HG02642 (cell line): ENCODE data around the gene NR4A1.

Experiments used
- ATAC-seq: cut with Tn5 transposase; IDR thresholded peaks from one replicate; pipeline ENCODE4 v1.9.1; 2021; ENCODE audit warnings: mild to moderate bottlenecking; ENCODE audit not compliant: unreplicated experiment, poor library complexity

Gene NR4A1

DNA sequence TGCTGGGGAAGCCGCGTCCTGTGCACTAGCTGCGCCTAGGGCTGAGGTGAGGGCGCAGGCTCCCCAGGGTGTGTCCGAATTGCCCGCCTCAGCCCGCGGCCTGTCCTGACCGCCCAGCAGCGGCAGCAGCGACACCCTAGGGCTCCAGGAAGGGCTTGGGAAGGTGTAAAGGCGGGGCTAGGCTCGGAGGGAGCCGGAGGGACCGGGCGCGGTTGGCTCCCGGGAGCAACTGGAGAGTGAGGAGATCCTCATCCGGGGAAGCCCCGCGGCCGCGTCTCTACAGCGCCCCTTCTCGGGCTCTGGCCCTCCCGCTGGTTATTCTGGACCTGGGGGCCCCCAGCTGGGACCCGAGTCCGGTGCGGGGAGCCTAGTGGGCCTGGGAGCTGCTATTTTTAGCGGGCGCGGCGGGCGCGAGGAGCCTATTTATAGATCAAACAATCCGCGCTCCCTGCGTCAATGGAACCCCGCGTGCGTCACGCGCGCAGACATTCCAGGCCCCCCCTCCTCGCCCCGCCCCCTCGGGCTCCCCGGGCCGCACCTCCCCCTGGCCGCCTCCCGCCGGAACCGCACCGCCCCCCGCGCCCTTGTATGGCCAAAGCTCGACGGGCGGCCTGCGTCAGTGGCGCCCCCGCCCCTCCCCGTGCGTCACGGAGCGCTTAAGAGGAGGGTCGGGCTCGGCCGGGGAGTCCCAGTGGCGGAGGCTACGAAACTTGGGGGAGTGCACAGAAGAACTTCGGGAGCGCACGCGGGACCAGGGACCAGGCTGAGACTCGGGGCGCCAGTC lies at the start of gene NR4A1:
TSS of gene NR4A1 (plus strand) at position 685 of the 784 bp plus-strand sequence. CDS start 2,887 bp downstream, outside the sequence.
- peak; percentile 84 for ATAC-seq

DNA sequence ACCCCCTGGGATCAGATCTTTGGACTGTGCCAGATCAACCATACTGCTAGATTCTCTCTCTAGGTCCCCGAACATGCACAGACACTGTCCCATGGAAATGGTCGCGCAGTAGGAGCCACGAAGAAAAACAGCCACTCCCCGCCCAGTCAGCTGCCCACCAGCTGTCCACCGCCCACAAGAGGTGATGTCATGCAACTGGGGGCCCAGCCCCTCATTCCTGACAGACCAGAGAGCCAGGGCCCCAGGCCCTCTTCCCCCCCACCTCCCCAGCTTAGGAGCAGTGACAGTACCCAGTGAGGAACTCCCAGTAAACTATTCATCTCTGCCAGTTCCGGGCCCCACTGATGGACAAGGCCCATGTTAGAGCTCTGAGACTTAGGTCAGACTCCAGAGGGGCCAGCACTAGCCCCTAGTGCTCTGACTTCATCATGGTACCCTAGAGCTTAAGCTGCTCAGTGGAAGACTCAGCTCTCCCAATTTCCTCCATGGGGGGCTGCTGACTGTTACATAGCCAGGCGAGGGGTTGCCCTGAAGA lies 48.2 kb upstream of the NR4A1 start:
- ATAC-seq = no peak

- no peak for ATAC-seq
These were observed 47.7 kb upstream of the NR4A1 start for GRCh38 chr12:52003591-52003990.

DNA sequence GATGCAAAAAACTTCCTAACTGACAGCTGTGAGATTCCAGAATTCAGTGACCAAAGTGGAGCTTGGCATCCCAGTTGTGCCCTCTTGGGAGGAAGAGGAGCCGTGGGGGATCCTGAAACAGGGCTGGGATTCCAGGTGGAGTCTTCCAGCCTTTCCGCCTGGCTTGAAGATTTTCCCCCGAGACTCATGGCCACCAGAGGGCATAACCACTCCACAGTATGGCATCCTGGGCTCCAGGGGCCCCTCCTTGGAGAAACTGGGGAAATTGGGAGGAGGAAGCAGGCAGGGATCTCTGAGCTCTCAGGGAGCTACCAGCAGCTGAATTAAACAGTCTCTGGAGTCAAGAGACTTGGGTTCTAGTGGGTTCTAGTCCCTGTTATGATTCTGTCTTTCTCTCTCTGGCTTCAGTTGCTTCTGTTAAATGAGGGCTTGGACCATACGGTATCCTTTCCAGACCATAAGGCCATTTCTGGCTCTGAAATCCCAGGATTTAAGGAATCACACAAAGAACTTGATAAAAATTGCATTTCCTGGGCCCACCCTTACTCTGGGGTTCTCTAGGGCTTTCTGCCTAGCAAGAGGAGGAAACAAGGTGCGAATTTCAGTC lies 47.1 kb upstream of the NR4A1 start:
- no peak for ATAC-seq

DNA sequence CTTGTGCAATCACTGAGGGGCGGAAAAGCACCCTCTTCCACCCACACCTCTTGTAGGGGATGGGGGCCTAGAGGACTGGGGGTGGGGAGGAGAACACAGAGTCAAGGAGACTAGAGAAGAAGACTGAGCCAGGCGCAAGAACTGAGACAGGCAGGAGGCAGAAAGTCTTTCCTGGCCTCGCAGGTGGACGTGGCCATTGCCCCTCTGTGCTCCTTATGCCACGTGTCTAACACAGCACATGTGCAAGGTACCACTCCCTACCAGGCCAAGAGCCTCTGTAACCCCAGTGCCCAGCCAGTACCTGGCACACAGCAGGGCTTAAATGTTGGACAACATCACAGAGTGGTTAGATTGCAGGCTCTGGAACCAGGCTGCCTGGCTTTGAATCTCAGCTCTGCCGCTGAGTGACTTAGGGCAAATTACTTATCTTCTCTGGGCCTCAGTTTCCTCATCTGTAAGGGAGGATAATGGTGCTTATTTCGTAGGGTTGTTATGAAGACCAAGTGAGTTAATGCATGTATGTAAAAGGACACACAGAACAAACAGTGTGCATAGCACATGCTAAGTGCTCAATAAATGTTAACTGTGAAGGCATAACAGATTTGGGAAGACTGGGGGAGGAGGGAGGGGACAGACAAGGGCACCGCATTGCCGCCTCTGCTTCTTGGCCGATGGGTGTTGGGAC lies 45.9 kb upstream of the NR4A1 start:
- ATAC-seq = no peak

DNA sequence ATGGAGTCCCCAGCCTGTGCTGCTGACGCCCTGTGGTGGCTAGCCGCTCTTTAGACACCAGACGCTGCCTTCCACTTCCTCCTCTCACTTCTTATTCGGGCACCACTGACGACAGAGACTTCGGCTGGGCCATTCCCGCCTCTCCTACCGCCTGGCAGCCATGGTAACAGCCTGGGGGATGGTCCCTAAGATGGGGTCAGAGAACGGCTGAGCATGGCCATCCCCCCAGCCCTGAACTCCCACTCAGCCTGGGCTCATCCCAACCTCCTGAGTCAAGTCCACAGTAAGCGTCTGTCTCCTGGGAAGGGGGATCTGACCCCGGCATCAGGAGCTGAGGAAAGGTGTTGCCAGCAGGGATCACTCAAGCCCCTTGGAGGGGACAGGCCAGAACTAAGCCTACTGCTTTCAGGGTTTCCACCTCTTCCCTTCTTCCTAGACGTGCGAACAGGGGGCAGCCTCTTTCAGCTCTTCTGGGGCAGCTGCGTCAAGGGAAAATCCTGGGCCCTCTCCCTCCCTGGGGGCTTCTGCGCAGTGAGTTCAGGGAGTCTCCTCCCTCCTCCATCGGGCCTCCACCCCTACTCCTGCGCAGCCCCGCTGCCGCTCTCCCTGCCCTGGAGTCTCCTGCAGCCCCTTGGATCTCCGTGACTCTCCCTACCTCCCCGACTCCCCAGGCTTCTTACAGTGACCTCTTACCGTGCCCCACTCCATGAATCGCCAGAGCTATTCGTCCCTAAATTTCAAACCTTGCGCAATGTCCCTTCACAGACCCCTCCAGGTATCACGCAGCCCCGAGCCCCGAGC lies 45.1 kb upstream of the NR4A1 start:
- ATAC-seq = peak; percentile 66

DNA sequence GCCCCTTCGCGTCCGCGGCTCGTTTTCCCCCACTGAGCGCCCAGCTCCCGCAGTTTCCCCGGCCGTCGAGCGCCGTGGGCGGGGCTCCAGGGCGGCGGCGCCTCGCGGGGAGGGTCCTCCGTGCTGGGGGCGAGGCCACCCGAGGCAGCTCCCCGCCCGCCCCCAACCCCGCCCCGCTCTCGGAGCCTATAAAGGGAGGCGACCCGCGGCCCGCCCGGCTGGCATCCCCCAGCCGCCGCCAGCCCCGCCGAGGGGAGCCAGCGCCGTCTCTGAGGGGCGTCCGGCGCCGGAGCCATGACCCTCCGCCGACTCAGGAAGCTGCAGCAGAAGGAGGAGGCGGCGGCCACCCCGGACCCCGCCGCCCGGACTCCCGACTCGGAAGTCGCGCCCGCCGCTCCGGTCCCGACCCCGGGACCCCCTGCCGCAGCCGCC lies 44.5 kb upstream of the NR4A1 start, which contains the start of gene TAMALIN:
TSS of gene TAMALIN (plus strand) at position 221 of the 432 bp plus-strand sequence. CDS start at position 295, 74 bp downstream.
- no peak for ATAC-seq

GRCh38 chr12:52007158-52007921 lies 43.9 kb upstream of the NR4A1 start:
- ATAC-seq = no peak

DNA sequence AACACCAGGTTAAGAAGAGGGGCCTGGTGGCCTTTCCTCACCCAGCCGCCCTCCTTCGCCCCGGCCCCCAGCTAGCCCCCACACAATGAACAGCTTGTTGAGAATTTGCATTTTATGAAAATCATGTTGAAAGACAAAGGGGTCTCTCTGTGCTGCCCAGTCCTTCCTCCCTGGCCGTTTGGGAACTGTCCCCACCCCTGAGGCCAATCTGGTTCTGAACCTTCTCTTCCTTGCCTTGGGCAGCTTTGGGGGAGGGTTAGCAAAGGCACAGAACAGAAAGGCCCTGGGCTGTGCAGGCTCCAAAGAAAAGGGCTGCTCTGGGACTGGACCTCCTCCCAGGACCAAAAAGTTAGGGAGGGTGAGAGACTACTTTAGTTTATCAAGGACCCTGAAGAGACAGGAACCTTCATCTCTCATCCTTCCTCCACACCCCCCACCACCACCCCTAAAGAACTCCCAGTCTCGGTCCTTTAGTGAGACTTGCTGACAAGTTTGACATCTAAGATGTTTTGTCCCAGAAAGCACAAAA lies 43.2 kb upstream of the NR4A1 start:
- no peak for ATAC-seq

DNA sequence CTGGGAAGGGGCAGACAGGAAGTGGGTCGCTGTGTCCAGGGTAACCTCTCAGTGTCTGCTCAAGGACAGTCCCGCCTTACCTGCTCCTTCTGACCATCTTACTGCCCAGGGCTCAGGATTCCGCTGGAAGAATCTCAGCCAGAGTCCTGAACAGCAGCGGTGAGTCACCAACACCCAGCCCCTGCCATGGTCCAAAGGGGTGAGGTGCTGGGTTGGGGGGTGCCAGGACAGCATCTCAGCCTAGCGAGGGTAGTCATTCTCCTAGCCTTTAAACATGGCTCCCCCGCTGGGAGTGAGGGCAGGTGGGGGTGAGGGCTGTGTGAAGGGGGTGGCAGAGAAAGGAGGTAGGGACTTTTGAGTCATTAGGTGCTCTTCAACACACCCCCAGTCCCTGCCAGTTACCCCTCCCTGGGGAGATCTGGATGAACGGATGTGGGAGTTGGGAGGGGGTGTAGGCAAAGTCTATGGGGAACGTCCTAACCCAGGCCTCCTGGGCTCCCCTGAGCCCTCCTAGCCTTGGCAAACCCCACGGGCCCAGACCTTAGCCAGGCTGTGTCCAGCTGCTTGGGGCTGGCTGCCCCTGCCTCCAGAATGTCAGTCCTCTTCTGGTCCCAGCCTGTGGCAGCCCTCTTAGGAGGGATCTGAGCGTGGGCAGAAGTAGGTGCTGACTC lies 42.0 kb upstream of the NR4A1 start:
- no peak for ATAC-seq

GRCh38 chr12:52010152-52010622 lies 41.1 kb upstream of the NR4A1 start:
- ATAC-seq = no peak

GRCh38 chr12:52010692-52011601 lies 40.3 kb upstream of the NR4A1 start:
- no peak for ATAC-seq

DNA sequence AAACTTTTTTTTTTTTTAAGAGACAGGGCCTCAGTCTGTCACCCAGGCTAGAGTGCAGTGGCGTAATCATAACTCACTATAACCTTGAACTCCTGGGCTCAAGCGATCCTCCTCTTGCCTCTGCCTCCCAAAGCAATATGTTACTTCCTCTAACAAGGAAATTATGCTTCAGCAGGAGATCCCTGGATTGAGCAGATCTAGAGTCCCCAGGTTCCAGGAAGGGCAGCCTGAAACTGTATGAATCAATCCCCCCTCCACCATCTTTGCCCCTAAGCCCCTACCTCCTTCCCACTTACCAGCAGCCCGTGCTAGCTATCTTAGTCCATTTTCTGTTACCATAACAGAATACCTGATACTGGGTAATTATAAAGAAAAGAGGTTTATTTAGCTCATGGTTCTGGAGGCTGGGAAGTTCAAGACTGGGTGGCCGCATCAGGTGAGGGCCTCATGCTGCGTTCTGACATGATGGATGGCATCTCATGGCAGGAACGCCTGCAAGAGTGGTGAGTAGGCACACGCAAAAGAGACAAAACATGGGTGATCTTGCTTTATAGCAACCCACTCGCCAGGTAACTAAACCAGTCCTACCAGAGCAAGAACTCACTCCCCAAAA lies 39.5 kb upstream of the NR4A1 start:
- no peak for ATAC-seq

DNA sequence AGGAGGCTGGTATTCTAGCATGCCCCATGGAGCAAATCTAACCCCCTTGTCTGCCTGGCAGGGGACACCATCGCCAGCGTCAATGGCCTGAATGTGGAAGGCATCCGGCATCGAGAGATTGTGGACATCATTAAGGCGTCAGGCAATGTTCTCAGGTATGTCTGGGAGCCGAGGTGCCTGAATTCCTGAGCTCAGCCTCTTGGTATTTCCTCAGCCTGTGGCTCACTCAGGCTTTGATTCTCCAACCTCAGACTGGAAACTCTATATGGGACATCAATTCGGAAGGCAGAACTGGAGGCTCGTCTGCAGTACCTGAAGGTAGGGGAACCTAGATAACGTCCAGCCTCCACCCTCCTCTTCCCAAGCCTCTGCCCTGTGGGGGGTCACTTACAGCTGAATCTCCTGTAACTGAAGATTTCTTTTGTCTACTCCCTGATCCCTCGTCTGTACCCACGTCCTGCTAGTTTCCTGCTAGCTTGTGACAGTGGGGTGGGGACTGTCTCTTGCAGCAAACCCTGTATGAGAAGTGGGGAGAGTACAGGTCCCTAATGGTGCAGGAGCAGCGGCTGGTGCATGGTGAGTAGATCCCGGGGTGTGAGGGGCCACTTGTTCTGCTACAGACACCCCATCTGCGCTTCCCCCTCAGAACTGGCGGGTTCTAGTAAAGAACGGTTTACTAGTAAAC lies 37.5 kb upstream of the NR4A1 start:
- ATAC-seq = no peak

DNA sequence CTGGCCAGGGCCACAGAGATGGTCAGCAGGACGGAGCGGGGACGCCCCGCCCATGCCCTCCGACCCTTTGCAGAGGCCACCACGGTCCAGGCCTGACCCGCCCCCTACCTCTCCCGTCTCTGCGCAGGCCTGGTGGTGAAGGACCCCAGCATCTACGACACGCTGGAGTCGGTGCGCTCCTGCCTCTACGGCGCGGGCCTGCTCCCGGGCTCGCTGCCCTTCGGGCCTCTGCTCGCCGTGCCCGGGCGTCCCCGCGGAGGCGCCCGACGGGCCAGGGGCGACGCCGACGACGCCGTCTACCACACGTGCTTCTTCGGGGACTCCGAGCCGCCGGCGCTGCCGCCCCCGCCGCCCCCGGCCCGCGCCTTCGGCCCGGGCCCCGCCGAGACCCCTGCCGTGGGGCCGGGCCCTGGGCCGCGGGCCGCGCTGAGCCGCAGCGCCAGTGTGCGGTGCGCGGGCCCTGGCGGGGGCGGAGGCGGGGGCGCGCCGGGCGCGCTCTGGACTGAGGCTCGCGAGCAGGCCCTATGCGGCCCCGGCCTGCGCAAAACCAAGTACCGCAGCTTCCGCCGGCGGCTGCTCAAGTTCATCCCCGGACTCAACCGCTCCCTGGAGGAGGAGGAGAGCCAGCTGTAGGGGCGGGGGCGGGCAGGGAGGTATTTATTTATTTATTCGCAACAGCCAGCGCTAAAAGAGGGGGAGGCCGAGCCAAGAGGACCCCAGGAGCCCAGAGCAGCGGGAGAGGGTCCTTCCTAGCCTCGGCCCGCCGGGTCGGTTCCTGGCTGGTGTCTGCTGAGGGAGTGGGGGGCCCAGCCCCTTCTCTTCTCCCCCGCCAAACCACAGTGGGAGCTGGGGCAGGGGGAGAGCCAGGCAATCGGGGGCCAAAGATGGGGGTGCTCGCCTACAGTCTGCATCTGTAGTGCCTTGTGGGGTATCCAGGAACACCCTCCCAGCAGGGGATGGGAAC lies 36.4 kb upstream of the NR4A1 start:
- no peak for ATAC-seq
